Right forelimb (tissue), 1 donor: ENCODE results near the gene RPS27.
"Not testable (repeated sequence)": the region's sequence is repeated elsewhere in the genome, so short reads cannot be mapped to it uniquely, and the experiment has no call there.

Experiments used
- DNase-seq: peaks from one replicate; pipeline ENCODE4 v3.0.0-alpha.2; 2018

Gene RPS27

GRCh38 chr1:153962088-153963029 is 28.2 kb upstream of the RPS27 start:
- DNase-seq = peak; percentile 41

GRCh38 chr1:153963030-153963849 is 27.3 kb upstream of the RPS27 start, which contains the start of gene SLC39A1:
Gene SLC39A1 (minus strand): TSS chr1:153963537. CDS start chr1:153962715, 822 bp downstream.
- peak; percentile 99 for DNase-seq

GRCh38 chr1:153963850-153964331 is 26.7 kb upstream of the RPS27 start:
- DNase-seq = peak; percentile 68

- DNase-seq = peak; percentile 92
Observed at GRCh38 chr1:153967107-153967999, 23.2 kb upstream of the RPS27 start, which contains the start of gene CREB3L4. Gene CREB3L4 (plus strand): TSS chr1:153967902. CDS start chr1:153968526, 624 bp downstream.

- DNase-seq = no peak
Observed at GRCh38 chr1:153968000-153968363, 22.6 kb upstream of the RPS27 start.

GRCh38 chr1:153968408-153968807 is 22.2 kb upstream of the RPS27 start:
- no peak for DNase-seq

- DNase-seq = no peak
Observed at GRCh38 chr1:153968972-153969371, 21.6 kb upstream of the RPS27 start.

- no peak for DNase-seq
Observed at GRCh38 chr1:153970346-153970745, 20.2 kb upstream of the RPS27 start.

- DNase-seq = no peak
Observed at GRCh38 chr1:153973071-153973470, 17.5 kb upstream of the RPS27 start.

- DNase-seq = no peak
Observed at GRCh38 chr1:153973525-153973924, 17.0 kb upstream of the RPS27 start.

GRCh38 chr1:153976819-153977249 is 13.7 kb upstream of the RPS27 start:
- DNase-seq = no peak

- DNase-seq = peak; percentile 90
Observed at GRCh38 chr1:153977250-153978240, 13.0 kb upstream of the RPS27 start, which contains the start of gene JTB. Gene JTB (minus strand): TSS chr1:153977674. CDS start chr1:153977252, 422 bp downstream.

GRCh38 chr1:153978274-153978909 is 12.2 kb upstream of the RPS27 start:
- no peak for DNase-seq

GRCh38 chr1:153979091-153979490 is 11.5 kb upstream of the RPS27 start:
- DNase-seq = not testable (repeated sequence)

- not testable (repeated sequence) for DNase-seq
Observed at GRCh38 chr1:153981735-153982134, 8.8 kb upstream of the RPS27 start.

- DNase-seq = no peak
Observed at GRCh38 chr1:153984123-153984894, 6.3 kb upstream of the RPS27 start.

- DNase-seq = peak; percentile 50
Observed at GRCh38 chr1:153985341-153985912, 5.1 kb upstream of the RPS27 start.

- DNase-seq = peak; percentile 93
Observed at GRCh38 chr1:153985941-153986761, 4.4 kb upstream of the RPS27 start, which contains the start of gene RAB13. Gene RAB13 (minus strand): TSS chr1:153986339. CDS start chr1:153986236, 103 bp downstream.
